Embryonic facial prominence (tissue), 1 donor: ENCODE data around the gene NGLY1.
A peak's percentile ranks its signal among the peaks of the same experiment; 100 is the strongest.

Experiments
- DNase-seq: peaks from one replicate; pipeline ENCODE4 v3.0.0-alpha.2; 2016; ENCODE audit errors: extremely low spot score

Gene NGLY1

DNA sequence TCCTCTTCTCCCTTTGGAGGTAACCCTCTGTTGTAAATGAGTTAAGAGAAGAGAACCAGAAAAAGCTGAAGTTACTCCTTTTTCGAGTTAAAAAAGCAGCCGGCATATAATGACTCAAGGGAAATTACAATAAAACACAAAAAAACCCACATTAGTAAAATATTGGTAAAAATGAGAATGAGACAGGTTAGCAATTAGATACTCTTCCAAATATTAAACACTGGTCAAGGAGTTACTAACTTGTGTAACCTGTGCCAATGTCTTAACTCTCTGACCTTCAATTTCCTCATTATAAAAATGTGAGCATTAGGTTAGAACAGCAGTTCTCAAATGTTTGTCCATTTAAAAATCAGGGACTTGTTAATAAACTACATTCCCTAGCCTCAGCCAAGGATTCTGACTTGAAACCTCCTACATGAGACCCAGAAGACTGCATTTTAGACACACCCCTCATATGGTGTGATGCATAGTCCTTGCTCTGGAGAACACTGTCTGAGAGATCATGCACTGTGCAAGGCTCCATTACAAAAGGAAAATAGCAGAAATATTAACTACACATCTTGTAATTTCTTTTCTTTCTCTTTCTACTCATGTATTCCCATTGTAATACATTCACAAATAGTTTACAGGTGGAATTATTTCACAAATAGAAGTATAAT, 75.8 kb downstream of the NGLY1 start:
- no peak for DNase-seq

DNA sequence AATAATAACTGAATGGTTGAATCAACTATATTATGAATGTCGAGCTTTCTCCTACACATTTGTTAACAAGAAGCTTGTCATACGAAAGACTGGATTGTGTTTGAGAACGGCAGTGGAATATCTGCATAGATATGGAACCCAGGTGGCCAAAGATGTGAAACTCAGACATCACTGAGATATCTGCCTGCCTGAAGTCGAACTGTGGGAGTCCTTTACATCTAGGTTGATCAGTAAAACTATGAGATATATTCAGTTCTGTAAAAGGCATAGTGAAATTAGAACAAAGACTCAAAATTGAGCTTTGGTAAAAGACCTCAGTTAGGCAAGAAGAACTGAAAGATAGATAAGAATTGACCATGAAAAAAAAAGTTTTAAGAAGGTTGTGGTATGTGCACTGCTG, 77.0 kb downstream of the NGLY1 start:
- DNase-seq = no peak

DNA sequence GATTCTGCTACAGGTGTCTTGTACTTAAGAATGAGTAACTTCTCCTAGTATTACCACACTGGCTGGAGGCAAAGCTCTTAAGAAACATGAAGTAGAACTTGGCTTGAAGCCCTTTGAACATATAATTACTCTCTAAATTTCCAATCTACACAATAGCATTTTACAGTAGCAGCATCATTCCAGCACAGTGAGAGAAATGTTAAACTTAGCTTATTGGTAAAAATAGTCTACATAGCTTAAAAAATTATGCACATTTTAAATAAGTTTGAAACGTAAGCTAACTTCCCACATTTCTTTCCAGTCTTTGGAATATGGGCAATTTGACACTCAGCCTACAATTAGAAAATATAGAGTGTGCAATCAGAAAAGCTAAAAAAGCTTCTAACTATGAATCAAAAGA, 85.7 kb downstream of the NGLY1 start:
- no peak for DNase-seq

DNA sequence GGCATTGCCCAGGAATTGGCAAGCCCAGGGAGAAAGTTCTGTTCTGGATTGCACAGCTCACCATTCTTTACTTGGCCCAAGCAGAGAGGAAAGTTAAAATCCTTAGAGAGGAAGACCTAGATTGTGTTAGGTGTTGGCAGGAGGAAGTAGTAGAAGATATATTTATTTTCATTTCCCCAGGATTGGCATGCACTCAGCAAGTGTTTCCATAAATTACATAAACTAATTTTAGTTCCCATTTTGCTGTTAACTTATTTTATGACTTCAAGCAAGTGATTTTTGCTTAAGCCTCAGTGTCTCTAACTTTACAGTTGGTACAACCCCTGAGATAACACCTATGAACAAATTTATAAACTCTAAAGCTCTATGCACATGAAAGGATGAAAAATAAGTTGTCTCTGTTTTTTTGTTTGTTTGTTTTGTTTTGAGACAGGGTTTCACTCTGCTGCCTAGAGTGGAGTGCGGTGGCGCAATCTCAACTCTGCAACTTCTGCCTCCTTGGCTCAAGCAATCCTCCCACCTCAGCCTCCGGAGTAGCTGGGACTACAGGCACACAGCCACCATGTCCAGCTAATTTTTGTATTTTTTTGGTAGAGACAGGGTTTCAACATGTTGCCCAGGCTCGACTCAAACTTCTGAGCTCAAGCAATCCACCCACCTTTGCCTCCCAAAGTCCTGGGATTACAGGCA, 87.4 kb downstream of the NGLY1 start:
- DNase-seq = no peak

DNA sequence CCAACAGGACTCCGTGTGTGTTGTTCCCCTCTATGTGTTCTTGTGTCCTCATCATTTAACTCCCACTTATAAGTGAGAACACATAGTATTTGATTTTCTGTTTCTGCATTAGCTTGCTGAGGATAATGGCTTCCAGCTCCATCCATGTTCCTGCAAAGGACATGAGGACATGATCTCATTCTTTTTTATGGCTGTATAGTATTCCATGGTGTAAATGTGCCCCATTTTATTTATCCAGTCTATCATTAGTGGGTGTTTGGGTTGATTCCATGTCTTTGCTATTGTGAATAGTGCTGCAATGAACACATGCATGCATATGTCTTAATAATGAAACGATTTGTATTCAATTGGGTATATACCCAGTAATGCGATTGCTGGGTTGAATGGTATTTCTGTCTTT, 90.0 kb downstream of the NGLY1 start:
- no peak for DNase-seq

DNA sequence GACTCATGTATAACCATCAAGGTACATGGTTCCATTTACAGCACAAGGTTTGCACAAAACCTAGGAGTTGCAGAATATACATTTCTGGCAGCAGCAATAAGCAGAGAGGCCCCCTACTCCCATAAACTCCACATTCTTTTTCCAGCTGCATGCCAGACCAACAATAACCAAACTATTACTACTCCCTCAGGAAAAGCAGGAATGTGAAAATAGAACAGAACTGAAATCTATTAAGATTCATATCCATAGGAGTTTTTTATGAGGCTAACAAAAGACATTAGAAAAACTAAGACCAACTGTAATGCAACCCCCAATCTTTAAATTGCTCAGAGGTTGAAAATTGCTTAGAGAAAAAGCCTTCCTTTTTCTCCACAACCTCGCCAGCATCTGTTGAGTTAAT, 90.9 kb downstream of the NGLY1 start:
- peak; percentile 45 for DNase-seq

DNA sequence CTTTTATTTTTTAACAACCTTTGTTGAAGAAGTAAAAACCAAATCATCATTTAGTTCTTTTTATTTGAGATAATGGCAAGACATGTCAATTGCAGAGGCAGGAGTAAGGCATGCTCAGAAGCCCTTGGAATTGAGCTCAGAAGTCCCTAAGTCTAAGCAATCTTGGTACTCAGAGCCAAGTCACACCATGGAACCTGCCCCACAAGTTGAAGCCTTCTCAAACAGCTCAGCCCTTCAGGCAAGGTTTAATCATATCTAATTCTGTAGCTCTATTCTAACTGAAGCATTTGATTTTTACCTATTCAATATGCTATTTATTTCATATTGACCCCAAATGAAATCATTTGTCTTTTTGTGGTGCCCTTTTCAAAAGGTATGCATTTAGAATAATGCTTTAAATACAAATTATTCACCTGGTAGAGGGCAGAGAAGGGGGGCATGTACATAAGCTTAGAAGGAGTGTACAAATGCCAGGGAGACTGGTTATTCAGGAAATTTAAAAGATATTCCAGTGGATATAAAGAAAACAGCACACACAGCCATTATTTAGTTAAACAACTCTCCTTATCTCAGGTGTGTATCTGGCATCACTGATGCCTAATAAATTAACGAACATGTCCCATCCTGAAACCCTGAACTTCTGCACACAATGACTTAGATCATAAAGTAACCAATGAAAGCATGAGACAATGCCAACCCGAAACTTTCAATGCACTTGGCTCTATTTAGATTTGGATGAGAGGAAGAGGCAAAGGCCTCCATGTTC, 92.3 kb downstream of the NGLY1 start:
- DNase-seq = no peak

DNA sequence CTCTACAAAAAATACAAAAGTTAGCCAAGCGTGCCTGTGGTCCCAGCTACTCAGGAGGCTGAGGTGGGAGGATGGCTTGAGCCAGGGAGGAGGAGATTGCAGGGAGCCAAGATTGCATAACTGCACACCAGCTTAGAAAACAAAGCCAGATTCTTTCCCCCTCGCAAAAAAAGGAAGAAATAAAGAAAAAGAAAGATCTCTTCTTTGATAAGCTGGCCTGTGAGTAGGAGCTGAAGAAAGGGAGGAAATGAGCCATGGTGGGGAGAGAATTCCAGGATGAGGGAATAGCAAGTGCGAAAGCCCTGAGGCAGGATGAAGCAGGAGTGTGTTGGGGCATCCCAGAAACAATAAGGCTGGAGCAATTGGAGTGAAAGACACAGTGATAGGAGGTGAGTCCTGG, 94.0 kb downstream of the NGLY1 start:
- DNase-seq = no peak

DNA sequence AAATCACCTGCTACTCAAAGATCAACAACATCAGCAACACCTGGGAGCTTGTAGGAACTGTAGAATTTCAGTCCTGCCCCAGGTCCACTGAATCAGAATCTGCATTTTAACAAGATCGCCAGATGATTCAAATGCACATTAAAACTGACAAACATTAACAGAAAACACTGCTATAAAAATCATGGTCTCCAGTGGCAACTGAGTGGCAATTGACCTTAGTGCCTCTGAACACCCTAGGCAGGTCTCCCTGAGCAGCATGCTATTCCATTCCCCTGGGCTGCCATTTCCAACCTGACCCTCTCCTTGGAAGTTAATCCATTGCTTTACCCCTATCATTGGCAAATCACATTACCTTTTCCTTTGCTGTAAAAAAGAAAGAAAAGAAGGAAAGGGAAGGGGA, 95.5 kb downstream of the NGLY1 start:
- DNase-seq = no peak

DNA sequence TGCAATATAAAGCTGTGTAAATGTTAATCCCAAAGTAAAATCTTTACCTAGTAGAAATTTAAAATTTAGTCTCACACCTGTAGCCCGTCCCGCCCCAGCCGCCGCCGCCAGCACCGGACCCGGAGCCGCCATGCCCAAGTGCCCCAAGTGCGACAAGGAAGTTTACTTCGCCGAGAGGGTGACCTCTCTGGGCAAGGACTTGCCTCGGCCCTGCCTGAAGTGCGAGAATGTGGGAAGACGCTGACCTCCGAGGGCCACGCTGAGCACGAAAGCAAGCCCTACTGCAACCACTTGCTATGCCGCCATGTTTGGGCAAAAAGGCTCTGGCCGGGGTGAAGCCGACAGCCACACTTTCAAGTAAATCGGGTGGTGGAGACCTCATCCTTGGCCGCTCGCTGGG, 96.5 kb downstream of the NGLY1 start:
- DNase-seq = no peak

DNA sequence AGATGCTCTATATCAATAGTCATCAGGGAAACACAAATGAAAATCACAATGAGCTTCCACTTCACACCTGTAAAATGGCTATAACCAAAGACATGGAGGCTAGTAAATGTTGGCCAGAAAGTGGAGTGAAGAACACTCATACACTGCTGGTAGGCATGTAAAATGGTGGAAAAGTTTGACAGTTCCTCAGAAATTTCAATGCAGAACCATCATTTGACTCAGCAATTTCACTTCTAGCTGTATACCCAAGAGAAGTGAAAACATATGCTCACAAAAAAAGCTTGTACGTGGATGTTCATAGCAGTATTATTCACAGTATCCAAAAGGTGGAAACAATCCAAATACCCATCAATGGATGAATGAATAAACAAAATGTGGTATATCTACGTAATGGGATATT, 99.4 kb downstream of the NGLY1 start:
- no peak for DNase-seq

DNA sequence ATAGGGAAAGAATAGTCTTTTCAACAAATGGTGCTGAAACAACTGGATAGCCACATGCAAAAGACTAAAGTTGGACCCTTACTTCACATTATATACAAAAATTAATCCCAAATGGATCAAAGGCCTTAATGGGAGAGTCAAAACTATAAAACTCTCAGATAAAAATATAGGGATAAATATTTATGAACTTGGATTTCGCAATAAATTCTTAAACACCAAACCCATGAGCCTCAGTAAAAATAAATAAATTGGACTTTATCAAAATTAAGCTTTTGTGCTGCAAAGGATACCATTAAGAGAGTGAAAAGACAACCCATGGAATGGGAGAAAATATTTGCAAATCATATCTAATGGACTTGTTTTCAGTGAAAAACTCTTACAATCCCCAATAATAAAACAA, 99.8 kb downstream of the NGLY1 start:
- DNase-seq = no peak

DNA sequence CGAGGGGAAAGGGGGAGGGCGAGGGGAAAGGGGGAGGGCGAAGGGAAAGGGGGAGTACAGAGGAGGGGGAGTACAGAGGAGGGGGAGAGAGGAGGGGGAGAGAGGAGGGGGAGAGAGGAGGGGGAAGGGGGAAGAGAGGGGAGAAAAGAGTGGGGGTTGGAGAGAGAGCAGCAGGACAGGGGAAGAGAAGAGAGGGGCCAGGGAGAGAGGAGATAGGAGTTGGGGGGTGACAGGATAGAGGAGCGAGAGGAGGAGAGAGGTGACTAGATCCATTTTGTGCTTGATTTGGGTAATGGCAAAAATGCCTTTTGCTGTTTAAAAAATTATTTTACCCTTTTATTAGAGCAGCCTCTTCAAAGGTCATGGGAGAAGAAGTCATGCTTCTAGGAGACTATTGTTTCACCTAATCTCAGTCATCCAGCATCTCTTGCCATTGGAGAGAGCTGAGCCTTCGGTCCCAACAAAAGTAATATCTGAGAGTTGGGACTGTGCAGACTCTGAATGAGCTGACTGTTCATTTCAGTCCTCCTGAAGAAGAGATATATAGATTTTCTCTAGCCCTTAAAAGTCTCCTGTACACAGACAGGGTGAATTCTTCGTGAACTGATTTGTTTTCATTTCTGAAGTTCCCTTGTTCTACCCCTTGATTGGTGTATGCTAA, 103.5 kb downstream of the NGLY1 start:
- no peak for DNase-seq

DNA sequence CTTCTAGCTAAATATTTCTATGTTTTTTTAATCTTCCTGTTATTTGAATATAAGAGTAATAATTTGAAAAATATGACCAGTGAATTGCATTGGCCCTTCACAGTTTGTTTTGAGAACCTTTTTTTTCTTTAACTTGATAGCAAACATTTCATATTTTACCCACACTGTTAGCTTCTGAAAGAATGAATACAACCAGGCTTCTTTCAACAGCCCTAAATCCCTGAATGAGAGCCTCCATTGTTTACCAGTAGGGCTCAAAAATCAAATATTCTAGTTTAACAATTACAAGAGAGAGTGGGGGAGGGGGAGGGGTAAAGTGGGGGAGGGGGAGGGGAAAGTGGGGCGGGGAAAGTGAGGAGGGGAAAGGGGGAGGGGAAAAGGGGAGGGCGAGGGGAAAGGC, 104.1 kb downstream of the NGLY1 start:
- no peak for DNase-seq

DNA sequence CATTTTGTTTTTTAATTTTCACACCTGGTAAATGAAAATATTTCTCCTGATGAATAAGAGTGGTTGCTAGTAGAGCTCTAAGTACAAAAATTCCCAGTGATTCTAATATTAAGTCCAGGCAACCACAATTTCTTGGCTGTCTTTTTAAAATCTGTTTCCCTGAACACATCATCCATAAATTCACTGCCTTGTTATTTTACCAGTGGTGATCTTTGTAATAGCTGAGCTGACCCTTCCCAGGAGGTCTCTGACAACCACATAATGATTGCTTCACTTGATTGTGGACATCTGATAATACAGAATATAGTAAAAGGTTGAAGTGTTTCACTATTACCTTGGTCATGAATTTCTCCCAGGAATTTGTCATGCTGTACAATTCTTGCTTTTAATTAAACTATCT, 104.7 kb downstream of the NGLY1 start:
- DNase-seq = no peak

DNA sequence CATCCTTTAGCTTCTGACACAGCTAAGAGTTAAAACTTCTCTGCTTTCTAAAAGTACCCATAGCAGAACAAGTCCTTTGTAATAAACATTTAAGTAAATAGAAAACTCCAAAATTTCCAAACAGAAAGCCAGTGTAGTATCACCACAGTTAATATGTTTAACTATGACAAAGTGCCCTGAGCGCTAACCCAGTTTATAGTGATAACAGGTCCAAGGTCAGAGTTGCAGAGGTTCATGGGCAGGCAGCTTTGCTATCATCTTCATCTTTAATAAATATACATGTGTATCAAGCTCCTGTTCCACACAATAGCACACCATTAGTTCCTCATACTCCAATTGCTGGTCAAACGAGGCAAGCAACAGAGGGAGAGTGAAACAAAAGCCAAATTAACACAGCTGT, 106.1 kb downstream of the NGLY1 start:
- no peak for DNase-seq

DNA sequence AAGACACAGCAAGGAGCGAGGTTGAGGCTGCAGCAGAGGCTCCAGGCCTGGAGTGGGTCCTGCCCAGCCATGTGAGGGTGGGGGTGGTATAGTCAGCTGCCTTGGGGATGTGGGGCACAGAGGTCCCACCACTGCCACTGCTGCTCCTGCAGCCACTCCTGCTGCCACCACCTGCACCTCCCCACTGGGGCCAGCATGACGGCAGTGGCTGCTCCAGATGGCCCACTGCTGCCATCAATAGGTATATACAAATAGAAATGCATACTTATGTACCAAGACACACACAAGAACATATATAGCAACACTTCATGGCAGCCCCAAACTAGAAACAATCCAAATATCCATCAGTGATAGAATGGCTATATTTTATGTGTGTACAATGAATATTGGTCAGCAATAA, 108.6 kb downstream of the NGLY1 start:
- DNase-seq = no peak

DNA sequence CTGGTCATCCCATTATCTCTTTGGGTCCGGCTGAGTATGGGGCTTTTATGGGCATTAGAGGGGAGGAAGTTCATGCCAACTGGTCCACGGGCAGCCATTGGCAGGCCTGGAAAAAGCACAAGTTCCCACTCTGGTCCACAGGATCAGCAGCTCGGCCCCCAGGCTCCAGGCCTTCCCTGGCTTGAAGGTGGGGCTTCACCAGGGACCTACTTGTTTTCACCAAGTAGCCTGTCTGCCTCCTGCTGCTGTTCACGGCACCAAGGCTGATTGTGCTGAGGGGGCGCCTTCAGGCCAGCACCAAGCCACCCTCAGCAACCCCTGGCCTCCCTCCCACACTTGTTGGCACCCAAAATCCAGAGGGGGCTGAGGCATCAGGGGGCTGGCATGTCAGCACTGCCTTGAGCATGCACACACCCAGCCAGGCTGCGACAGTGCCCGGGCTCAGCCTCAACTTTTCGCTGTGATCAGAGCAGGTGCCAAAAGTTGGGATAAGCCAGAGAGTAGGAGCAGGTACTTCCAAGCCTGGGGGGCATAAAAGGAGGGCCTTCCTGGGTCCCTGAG, 109.4 kb downstream of the NGLY1 start:
- no peak for DNase-seq
